ENCODE data around the gene TMEM97.

The TMEM97 gene

GRCh38 chr17:28343491-28343932 lies 24.5 kb downstream of the TMEM97 start:
- H3K4me3 ChIP-seq (replicated peaks; ENCODE audit: insufficient read depth, low read length) = no peak overlapping the region
- H3K27ac ChIP-seq (replicated peaks) = no peak overlapping the region
- no peak for DNase-seq (ENCODE audit: low read depth in 1 of 2, low spot score in 1 of 2)
- no peaks in the 10 kb centered on the region for H3K27me3 ChIP-seq (ENCODE audit: insufficient read depth, poor library complexity, severe bottlenecking)
- no peak for TF ChIP-seq CTCF (IDR thresholded peaks at IDR 0.05; ENCODE audit: insufficient read depth, low read length)
- 0 out of 2 replicates have a peak, but pooled peaks have one; percentile 30 for TF ChIP-seq POLR2AphosphoS5 (IDR thresholded peaks at IDR 0.05; ENCODE audit: low read depth)

GRCh38 chr17:28344011-28344410 lies 25.0 kb downstream of the TMEM97 start:
- Histone ChIP-seq H3K27ac (replicated peaks) (no peak overlapping the region), H3K4me3 (replicated peaks; ENCODE audit: insufficient read depth, low read length) (no peak overlapping the region), H3K27me3 (ENCODE audit: insufficient read depth, poor library complexity, severe bottlenecking) (no peaks in the 10 kb centered on the region)
- TF ChIP-seq REST (IDR thresholded peaks at IDR 0.05; ENCODE audit: insufficient replicate concordance, low read depth) (no peak), POLR2AphosphoS5 (IDR thresholded peaks at IDR 0.05; ENCODE audit: low read depth) (peak; percentile 22; the same call in 1 of the 2 replicates)
- no peak for DNase-seq (ENCODE audit: low read depth in 1 of 2, low spot score in 1 of 2)

GRCh38 chr17:28344435-28344901 lies 25.5 kb downstream of the TMEM97 start:
- DNase-seq (ENCODE audit: low read depth in 1 of 2, low spot score in 1 of 2) = no peak
- no peak for TF ChIP-seq CTCF (IDR thresholded peaks at IDR 0.05; ENCODE audit: insufficient read depth, low read length)
- TF ChIP-seq REST (IDR thresholded peaks at IDR 0.05; ENCODE audit: insufficient replicate concordance, low read depth) = no peak
- TF ChIP-seq POLR2AphosphoS5 (IDR thresholded peaks at IDR 0.05; ENCODE audit: low read depth) = no peak
- Histone ChIP-seq H3K27me3 (ENCODE audit: insufficient read depth, poor library complexity, severe bottlenecking) (no peaks in the 10 kb centered on the region), H3K27ac (replicated peaks) (no peak overlapping the region), H3K4me3 (replicated peaks; ENCODE audit: insufficient read depth, low read length) (no peak overlapping the region)

- Histone ChIP-seq H3K4me3 (replicated peaks; ENCODE audit: insufficient read depth, low read length) (no peak overlapping the region), H3K27ac (replicated peaks) (no peak overlapping the region), H3K27me3 (ENCODE audit: insufficient read depth, poor library complexity, severe bottlenecking) (no peaks in the 10 kb centered on the region)
- no peak for DNase-seq (ENCODE audit: low read depth in 1 of 2, low spot score in 1 of 2)
- TF ChIP-seq GABPA (IDR thresholded peaks at IDR 0.05; ENCODE audit: low read depth) (no peak), POLR2AphosphoS5 (IDR thresholded peaks at IDR 0.05; ENCODE audit: low read depth) (no peak), SPI1 (IDR thresholded peaks at IDR 0.05; ENCODE audit: borderline replicate concordance, low read depth) (peak; percentile 13; the same call in 1 of the 2 replicates), CTCF (IDR thresholded peaks at IDR 0.05; ENCODE audit: insufficient read depth, low read length) (no peak)
These were observed 26.6 kb downstream of the TMEM97 start for GRCh38 chr17:28345419-28346198.

Data from HL-60 (cell line).